ENCODE measurements around the gene USP20.

The USP20 gene

DNA sequence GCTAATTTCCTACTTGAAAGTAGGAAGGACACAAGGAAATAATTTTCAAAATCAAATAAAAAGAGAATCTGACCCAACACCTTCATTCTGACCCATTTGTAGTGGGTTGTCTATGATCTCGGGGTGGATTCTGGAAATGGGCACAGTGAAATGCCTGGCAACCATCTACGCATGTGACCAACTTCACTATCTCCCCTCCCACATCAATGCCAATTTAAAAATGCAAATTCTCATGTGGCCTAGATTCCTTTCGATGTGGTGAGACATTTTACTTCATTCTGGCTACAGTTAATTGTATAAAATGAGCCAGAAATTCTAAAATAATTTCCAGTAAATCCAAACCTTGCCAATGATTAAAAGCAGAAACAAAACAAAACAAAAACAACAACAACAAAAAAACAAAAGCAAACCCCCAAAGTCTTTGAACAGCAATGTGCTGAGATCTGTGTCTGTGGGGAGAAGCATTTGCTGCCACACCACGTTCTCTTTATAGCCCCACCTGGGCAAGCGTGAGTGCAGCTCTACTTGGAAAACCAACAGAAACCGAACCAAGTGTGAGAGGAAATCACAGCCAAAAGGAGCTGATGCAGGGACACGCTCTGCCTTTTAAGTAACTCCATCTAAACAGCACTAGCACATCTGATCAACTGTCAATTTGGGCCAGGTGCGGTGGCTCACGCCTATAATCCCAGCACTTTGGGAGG lies 59.0 kb downstream of the USP20 start:
- peak; percentile 49 to 77 for DNase-seq

DNA sequence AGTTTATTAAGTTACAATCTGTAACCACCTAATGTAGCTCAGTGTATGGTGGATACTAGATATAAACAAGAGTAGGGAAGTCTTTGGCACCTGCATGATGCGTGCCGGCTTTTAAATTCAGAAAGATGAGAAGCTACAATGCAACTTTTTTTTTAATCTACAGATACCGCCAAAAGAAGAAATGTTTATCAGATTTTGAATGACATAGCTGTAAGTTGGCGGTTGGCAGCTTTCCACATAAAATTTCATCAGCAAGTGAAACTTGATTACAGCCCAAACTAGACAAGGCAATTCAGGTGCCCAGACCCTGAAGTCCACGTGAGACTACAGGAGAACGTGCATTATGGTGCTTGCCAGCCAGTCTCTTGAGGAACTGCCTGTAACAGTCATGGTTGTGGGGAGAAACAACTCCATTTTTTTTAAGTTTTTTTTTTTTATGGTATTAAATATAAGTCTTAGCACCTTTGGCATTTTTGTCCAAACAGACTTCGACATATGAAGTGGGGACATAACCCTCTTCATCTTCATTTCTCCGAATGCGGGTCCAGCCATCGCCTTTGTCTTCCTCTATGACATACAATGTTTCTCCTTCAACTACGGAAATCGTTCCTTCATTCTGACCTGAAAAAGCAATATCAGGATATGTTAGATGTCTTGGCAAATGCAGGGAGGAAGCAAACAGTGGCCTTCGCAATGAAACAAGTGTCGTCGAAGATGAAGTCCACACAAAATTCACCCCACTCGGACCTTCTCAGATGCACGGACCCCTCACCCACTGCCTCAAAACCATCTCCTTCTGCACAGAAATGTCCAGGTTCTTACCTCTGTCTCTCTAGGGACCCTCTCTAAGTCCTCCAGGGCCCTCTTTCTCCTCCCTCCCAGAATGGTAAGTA lies 60.4 kb downstream of the USP20 start:
- peak; percentile 41 to 66 for DNase-seq

DNA sequence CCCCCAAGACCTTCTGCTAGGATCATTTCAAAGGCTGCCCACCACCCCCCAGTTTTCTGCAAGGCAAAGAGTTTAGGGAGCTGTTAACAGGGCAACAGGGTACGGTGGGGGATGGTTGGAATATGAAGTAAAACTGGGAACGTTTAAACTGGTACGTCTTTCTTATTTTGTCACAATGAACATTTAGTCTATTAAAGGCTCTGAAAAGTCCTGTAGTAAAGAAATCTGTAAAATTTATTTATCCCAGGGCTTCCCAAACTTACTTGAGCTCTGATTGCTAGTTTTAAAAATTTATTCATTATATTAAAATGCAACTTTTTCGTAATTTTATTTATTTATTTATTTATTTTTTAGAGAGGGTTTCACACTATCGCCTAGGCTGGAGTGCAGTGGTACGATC lies 62.0 kb downstream of the USP20 start:
- DNase-seq, result no peak

DNA sequence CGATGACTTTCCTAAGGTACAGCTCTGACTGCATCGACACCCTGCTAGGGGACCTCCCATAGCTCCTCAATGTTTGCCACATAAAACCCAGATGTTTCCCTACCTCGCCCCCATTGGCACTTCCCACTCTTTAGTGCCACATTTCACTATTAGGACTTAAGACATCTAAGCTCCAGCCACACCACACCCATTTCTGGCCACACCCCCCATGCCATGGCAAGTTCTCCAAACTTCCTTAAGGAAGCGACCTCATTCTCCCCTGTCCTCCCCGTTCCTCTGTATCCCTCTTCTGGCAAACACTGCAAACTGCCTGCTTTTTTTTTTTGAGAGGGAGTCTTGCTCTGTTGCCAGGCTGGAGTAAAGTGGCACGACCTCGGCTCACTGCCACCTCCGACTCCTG lies 62.9 kb downstream of the USP20 start:
- DNase-seq, result no peak

DNA sequence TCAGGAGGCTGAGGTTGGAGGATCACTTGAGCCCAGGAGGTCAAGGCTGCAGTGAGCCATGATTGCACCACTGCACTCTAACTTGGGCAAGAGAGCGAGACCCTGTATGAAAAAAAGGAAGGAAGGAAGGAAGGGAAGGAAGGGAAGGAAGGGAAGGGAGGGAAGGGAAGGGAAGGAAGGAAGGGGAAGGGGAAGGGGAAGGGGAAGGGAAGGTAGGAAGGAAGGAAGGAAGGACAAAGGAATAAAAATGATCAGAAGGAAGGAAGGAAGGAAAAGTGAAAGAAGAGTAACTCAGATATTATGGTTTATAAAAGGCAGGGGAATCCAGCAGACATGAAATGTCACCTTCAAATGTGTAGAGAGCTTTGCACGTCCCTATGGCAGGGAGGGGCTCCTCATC lies 64.4 kb downstream of the USP20 start:
- DNase-seq, result no peak

DNA sequence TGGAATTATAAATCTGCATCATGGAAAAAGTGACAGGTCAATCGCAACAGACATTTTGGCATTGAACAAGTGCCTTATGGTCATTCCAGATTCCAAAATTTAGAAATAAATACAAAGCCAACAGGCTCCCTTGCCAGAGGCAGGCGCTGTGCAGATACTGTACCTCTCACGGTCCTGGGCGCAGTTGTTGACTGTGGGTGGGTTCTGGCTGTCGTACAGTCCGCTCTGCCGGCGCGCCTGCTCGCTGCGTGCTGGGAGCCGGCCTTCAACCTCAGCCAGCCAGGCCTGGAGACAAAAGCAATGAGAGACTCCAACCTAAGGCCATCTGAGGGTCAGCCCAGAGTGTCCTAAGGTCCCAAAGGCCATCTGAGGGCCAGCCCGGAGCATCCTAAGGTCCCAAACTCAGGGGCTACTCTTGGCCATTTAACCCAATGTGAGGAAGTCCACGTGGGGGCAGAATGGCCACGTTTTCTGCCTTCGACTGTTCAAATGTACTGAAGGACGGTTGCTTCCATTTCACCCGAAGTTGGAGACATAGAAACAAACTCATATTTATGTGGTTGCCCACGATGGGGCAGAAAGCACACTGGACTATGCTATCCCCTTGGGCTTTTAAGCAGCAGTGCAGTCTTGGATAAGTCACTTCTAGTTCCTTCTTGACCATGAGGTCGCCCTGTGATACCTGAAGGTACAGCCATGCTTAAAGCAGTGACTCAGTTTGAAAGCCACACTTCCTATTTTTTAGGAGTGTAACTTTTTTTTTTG lies 65.2 kb downstream of the USP20 start:
- no peak for DNase-seq

- no peak for DNase-seq
Observed at GRCh38 chr9:129901993-129902739, 66.9 kb downstream of the USP20 start.

DNA sequence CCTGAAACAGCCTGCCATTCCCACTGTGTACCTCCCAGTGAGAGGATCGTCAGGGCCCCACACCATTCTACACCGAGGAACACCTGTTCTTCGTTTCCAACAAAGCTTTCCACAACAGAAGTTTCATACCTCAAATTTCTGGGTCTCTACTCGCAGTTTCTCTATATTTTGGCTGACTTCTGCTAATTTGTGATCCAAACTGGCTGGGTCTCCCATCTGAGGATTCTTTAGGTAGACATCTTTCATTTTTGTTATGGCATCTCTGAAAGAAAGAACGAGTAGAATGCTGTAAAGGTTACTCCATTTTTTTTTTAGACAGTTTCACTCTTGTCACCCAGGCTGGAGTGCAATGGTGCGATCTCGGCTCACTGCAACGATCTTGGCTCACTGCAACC lies 67.5 kb downstream of the USP20 start:
- no peak for DNase-seq

DNA sequence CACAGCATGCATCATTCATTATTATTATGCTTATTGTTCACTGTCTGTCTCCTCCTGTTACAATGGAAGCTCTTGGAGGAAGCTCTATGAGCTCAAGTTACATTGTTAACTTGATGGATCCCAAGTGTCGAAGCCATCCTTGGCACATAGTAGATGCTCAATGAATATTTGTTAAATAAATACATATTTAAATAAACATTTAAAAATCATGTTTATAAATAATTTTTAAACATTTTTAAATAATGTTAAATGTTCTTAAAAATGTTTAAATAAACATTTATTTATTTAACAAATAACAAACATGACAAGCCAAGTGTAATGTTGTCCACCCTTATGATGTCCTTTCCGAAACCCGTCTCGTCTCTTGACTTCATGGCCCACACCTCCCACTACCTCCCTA lies 69.5 kb downstream of the USP20 start:
- no peak for DNase-seq

- DNase-seq, result no peak
Observed at GRCh38 chr9:129906298-129906697, 71.0 kb downstream of the USP20 start.

- no peak for DNase-seq
Observed at GRCh38 chr9:129907201-129907600, 71.9 kb downstream of the USP20 start.

GRCh38 chr9:129908906-129909305 lies 73.6 kb downstream of the USP20 start:
- DNase-seq, result no peak

GRCh38 chr9:129909851-129910250 lies 74.6 kb downstream of the USP20 start:
- DNase-seq, result no peak

- DNase-seq, result peak in 1 of 2 donors; percentile 43
Observed at GRCh38 chr9:129910628-129911567, 75.6 kb downstream of the USP20 start.

DNA sequence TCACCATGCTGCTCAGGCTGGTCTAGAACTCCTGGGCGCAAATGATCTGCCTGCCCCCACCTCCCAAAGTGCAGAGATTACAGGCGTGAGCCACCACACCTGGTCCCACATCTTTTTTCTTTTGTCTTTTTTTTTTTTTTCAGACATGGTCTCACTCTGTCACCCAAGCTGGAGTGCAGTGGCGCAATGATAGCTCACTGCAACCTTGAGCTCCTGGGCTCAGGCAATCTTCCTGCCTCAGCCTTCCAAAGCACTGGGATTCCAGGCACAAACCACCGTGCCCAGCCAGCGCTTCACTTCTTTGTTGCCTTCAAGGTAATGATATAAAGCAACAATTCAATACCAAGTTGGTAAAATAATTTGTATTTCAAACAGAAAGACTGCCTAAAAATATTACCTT lies 78.8 kb downstream of the USP20 start:
- no peak for DNase-seq

DNA sequence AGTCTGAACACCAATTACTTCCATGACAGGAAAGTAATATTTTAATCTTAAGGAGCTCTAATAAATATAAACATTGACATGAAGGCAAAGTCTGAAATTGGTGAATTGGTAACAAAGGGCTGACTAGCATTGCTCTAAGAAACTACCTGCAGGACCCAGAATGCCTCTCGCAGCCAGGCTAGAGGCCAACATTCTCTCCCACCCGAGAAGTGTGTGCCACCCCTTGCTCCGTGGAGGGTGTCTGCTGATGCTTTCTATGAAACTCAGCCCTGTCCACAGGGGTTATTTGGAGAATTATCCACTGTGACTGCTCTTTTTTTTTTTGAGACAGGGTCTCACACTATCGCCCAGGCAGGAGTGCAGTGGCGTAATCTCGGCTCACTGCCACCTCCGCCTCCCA lies 81.4 kb downstream of the USP20 start:
- DNase-seq, result no peak

DNA sequence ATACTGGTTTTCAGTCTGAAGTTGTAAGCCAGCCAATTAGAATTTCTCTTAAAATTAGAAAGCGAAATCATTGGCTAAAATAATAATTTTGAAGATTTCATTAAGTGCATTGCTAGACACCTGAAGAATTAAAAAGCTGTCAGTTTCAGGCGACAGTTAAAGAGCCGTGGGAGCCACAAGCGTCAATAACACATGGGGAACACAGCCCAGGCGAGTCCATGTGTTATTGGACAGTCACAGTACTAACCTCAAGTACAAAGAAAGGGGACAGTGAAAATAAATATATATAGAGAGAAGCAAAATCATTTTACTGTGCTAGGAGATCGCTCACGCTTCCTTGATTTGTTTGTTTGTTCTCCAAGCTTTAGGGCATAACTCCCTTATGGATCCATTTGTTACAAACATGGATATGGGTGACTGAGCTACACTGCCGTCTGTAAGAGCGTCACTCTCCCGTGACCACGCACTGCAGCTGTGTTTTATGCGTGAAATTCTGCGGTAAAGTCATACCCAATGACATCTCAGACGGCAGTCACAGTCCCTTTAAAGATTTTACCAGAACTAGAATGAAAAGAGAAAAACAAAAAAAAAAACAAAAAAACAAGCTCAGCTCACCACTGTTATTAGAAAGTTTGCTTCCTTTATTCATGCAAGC lies 83.2 kb downstream of the USP20 start:
- no peak for DNase-seq

GRCh38 chr9:129919277-129919676 lies 84.0 kb downstream of the USP20 start:
- DNase-seq, result no peak

GRCh38 chr9:129919841-129920240 lies 84.6 kb downstream of the USP20 start:
- no peak for DNase-seq

DNA sequence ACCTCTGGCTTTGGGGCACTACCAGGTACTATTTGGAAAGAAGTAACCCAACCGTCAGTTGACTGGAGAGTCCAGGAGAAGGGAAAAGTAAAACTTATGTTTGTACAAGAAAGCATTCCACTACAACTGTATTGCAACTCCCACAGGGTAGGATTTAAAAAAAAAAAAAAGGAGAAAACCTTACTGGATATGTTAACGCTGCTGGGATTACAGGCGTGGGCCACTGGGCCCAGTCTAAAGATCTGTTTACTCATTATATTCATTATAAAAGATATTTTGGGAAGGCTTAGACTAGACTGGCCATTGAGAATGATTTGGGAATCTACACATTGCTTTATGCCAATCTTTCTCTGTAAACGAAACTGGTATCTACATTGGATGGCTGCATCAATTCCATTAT lies 86.6 kb downstream of the USP20 start:
- DNase-seq, result no peak

GRCh38 chr9:129923589-129923988 lies 88.3 kb downstream of the USP20 start:
- no peak for DNase-seq

Measured in CD4-positive, alpha-beta T cell treated with Interferon alpha-2 for 1 hour (primary cell).